HEK293 (cell line): ENCODE results near the gene BCOR.

ENCODE experiments used
- CTCF ChIA-PET: fragments of 350-600 bp; formaldehyde crosslinking; extraction: SDS; loops from one replicate; lab custom pipeline; 2021; ENCODE audit warnings: antibody characterized with exemption; lab: Yijun Ruan, JAX
- POLR2A ChIA-PET: fragments of 300-600 bp; formaldehyde crosslinking; extraction: SDS; loops from one replicate; lab custom pipeline; 2020; ENCODE audit warnings: antibody characterized with exemption, inconsistent platforms; lab: Yijun Ruan, JAX
- H3K27ac ChIP-seq: fragments of 200-500 bp; sonication (Bioruptor generic); 2 replicates; pipeline ENCODE4 v1.5.1; 2014; ENCODE audit warnings: low read depth, low read length, control low read depth, inconsistent platforms; ENCODE audit errors: extremely low read depth
- H3K36me3 ChIP-seq, 2 experiments: fragments of 200-500 bp in 1 of 2; sonication (Bioruptor generic) in 1 of 2; 1 replicate in 1 of 2; 2 replicates in 1 of 2; pipeline ENCODE4 v1.5.1; 2014 to 2017; ENCODE audit warnings: inconsistent platforms in 2 of 2, low read length in 2 of 2; ENCODE audit not compliant: control insufficient read depth in 2 of 2, insufficient read depth in 1 of 2
- H3K4me1 ChIP-seq: fragments of 200-500 bp; sonication (Bioruptor generic); 2 replicates; pipeline ENCODE4 v1.5.1; 2014; ENCODE audit warnings: mild to moderate bottlenecking, low read length, inconsistent platforms; ENCODE audit not compliant: control insufficient read depth, insufficient read depth
- H3K4me3 ChIP-seq: 2 replicates; pipeline ENCODE4 v1.5.1; 2011; ENCODE audit warnings: low read depth, mild to moderate bottlenecking, control low read depth, low read length, moderate library complexity
- H3K9me3 ChIP-seq: fragments of 200-500 bp; sonication (Bioruptor generic); 2 replicates; pipeline ENCODE4 v1.5.1; 2014; ENCODE audit warnings: low read depth, low read length, inconsistent platforms; ENCODE audit not compliant: control insufficient read depth, insufficient read depth
- EGR2 ChIP-seq: fragments of 450-650 bp; formaldehyde crosslinking; IDR thresholded peaks from 2 replicates; pipeline ENCODE4 v1.5.1; 2016; ENCODE audit warnings: low read depth, missing biosample characterization, missing genetic modification characterization
- FEZF1 ChIP-seq: fragments of 450-650 bp; formaldehyde crosslinking; IDR thresholded peaks from 2 replicates; pipeline ENCODE4 v1.5.1; 2016; ENCODE audit warnings: missing biosample characterization, missing genetic modification characterization
- HIC1 ChIP-seq: fragments of 450-650 bp; formaldehyde crosslinking; IDR thresholded peaks from 2 replicates; pipeline ENCODE4 v1.5.1; 2016; ENCODE audit warnings: missing biosample characterization, missing genetic modification characterization
- PRDM4 ChIP-seq: fragments of 450-650 bp; formaldehyde crosslinking; IDR thresholded peaks from 2 replicates; pipeline ENCODE4 v1.5.1; 2017; ENCODE audit warnings: missing biosample characterization, missing genetic modification characterization
- SP2 ChIP-seq: fragments of 450-650 bp; formaldehyde crosslinking; IDR thresholded peaks from 2 replicates; pipeline ENCODE4 v1.5.1; 2016; ENCODE audit warnings: missing biosample characterization, missing genetic modification characterization
- WT1 ChIP-seq: fragments of 450-650 bp; formaldehyde crosslinking; IDR thresholded peaks from 2 replicates; pipeline ENCODE4 v1.5.1; 2016; ENCODE audit warnings: missing biosample characterization, missing genetic modification characterization
- ZBTB1 ChIP-seq: fragments of 450-650 bp; formaldehyde crosslinking; IDR thresholded peaks from 2 replicates; pipeline ENCODE4 v1.5.1; 2016; ENCODE audit warnings: missing biosample characterization, missing genetic modification characterization
- ZBTB8A ChIP-seq: fragments of 450-650 bp; formaldehyde crosslinking; IDR thresholded peaks from 2 replicates; pipeline ENCODE4 v1.5.1; 2016; ENCODE audit warnings: missing biosample characterization, missing genetic modification characterization
- ZFHX2 ChIP-seq: fragments of 450-650 bp; formaldehyde crosslinking; conservative IDR thresholded peaks from 2 replicates; pipeline ENCODE4 v1.5.1; 2016; ENCODE audit warnings: missing biosample characterization, missing genetic modification characterization
- ZFP41 ChIP-seq: fragments of 450-650 bp; formaldehyde crosslinking; IDR thresholded peaks from 2 replicates; pipeline ENCODE4 v1.5.1; 2016; ENCODE audit warnings: missing biosample characterization, missing genetic modification characterization, borderline replicate concordance
- ZNF398 ChIP-seq: fragments of 450-650 bp; formaldehyde crosslinking; IDR thresholded peaks from 2 replicates; pipeline ENCODE4 v1.5.1; 2017; ENCODE audit warnings: missing biosample characterization, missing genetic modification characterization
- ZNF580 ChIP-seq: fragments of 450-650 bp; formaldehyde crosslinking; IDR thresholded peaks from 2 replicates; pipeline ENCODE4 v1.5.1; 2016; ENCODE audit warnings: missing biosample characterization, missing genetic modification characterization
- ZNF639 ChIP-seq: fragments of 450-650 bp; formaldehyde crosslinking; IDR thresholded peaks from 2 replicates; pipeline ENCODE4 v1.5.1; 2016; ENCODE audit warnings: missing biosample characterization, missing genetic modification characterization
- ZNF843 ChIP-seq: fragments of 450-650 bp; formaldehyde crosslinking; IDR thresholded peaks from 2 replicates; pipeline ENCODE4 v1.5.1; 2016; ENCODE audit warnings: missing biosample characterization, missing genetic modification characterization
- ZSCAN30 ChIP-seq: fragments of 450-650 bp; IDR thresholded peaks from 2 replicates; pipeline ENCODE4 v1.5.1; 2018; ENCODE audit warnings: missing biosample characterization, mild to moderate bottlenecking, missing genetic modification characterization, moderate library complexity
- ZXDB ChIP-seq: fragments of 450-650 bp; formaldehyde crosslinking; IDR thresholded peaks from 2 replicates; pipeline ENCODE4 v1.5.1; 2016; ENCODE audit warnings: missing biosample characterization, missing genetic modification characterization

BCOR gene

GRCh38 chrX:40094900-40095582 is 2.7 kb downstream of the BCOR start:
- H3K27ac ChIP-seq, result peak overlapping the region; percentile 99
- H3K4me3 ChIP-seq, result peak overlapping the region; percentile 85
- POLR2A ChIA-PET, result no interaction called here
- peaks cover 24% of the 10 kb centered on the region for H3K4me1 ChIP-seq
- TF ChIP-seq PRDM4 (tag by site-specific recombination) (peak; percentile 69), ZFHX2 (0 out of 2 replicates have a peak, but pooled peaks have one; percentile 46), WT1 (tag by site-specific recombination) (no peak), ZNF580 (tag by site-specific recombination) (no peak), ZFP41 (tag by site-specific recombination) (no peak), ZBTB1 (tag by site-specific recombination) (0 out of 2 replicates have a peak, but pooled peaks have one; percentile 59), ZNF843 (tag by site-specific recombination) (peak; percentile 19; the same call in 1 of the 2 replicates), ZNF639 (tag by site-specific recombination) (0 out of 2 replicates have a peak, but pooled peaks have one; percentile 44), HIC1 (tag by site-specific recombination) (peak; percentile 23; the same call in 1 of the 2 replicates), SP2 (tag by site-specific recombination) (peak; percentile 20; the same call in 1 of the 2 replicates), ZBTB8A (tag by site-specific recombination) (peak; percentile 0; the same call in 1 of the 2 replicates), ZXDB (peak; percentile 43), ZNF398 (peak; percentile 75), ZSCAN30 (tag by site-specific recombination) (no peak), EGR2 (tag by site-specific recombination) (peak; percentile 60; the same call in 1 of the 2 replicates), FEZF1 (tag by site-specific recombination) (peak; percentile 14; the same call in 1 of the 2 replicates)
- H3K36me3 ChIP-seq, result peaks cover 0 to 3% of the 10 kb centered on the region in 2 experiments; a peak in 1 of 3 replicates
- CTCF ChIA-PET, result no interaction called here
- H3K9me3 ChIP-seq, result no peaks in the 10 kb centered on the region
